ENCODE measurements around the gene EIF4B. TPM values are rescaled to one million over a fixed set of nuclear protein-coding genes. Genes with fewer than 3 reads are reported as not detected.

Gene EIF4B
- total RNA-seq, 1 experiment from 2014 or later: 713 TPM

DNA sequence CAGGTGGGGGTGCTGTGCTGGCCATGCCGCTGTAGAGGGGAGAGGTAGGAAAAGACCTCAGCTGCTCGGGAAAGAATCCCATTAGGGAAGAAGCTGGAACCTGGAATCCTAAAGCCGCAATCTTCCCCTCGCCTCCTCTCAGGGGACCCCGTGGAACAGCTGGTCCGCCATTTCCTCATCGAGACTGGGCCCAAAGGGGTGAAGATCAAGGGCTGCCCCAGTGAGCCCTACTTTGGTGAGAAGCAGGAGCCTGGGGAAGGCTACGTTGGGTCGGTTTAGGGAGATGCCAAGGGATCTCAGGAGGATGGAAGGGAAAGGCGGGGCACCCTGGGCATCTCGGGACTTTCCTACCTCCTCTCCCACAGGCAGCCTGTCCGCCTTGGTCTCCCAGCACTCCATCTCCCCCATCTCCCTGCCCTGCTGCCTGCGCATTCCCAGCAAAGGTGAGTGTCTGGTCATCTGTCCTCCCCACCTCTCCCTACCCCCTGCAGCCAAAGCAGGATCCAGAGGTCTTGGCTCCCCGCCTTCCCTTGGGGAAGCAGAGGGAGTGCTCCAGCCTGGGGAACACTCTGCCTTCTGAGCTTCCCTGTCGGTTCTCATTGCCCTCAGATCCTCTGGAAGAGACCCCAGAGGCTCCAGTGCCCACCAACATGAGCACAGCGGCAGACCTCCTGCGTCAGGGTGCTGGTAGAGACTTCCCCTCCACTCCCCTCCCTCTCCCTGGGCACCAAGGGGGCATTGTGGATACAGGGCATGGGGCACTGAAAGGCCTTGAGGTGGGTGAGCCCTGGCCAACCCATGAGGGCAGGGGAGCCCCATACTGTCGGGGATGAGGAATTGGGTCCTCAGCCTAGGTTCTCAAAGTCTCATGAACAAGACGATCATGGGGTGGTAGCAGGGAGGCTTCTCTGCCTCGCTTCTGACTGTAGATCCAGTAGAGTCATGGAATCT, 56.0 kb downstream of the EIF4B start:
- Mint-ChIP-seq H3K27ac (no peak overlapping the region; a peak in 1 of 7 replicates), H3K36me3 (ENCODE audit: insufficient read depth in 1 of 3, low read depth in 3 of 3) (peaks cover 2 to 8% (median 4%) of the 10 kb centered on the region in 3 experiments; a peak in 4 of 7 replicates), H3K4me3 (no peak overlapping the region), H3K27me3 (ENCODE audit: low read depth) (peaks cover 39% of the 10 kb centered on the region), H3K4me1 (peaks cover 8 to 12% of the 10 kb centered on the region in 2 experiments), H3K9me3 (no peaks in the 10 kb centered on the region)
- no peak overlapping the region for H2BK120ac ChIP-seq (ENCODE audit: low read depth, low read length, poor library complexity, severe bottlenecking)
- H2BK12ac ChIP-seq (ENCODE audit: insufficient read length, low read depth, low read length): no peak overlapping the region
- H3K23me2 ChIP-seq (ENCODE audit: insufficient read length, low read depth, low read length, poor library complexity, severe bottlenecking): no peaks in the 10 kb centered on the region
- H3K27me3 ChIP-seq (ENCODE audit: insufficient read depth, low read length): peaks cover 2% of the 10 kb centered on the region; the same call in 1 of the 2 replicates
- no peak overlapping the region for H2BK20ac ChIP-seq (ENCODE audit: low read depth, low read length, poor library complexity, severe bottlenecking)
- no peak overlapping the region for H3K18ac ChIP-seq (ENCODE audit: insufficient read length, low read depth, low read length)
- H3K23ac ChIP-seq (ENCODE audit: insufficient read length, low read depth, low read length): no peak overlapping the region
- H3K79me1 ChIP-seq (ENCODE audit: insufficient read depth, low read depth, low read length, poor library complexity, severe bottlenecking): no peaks in the 10 kb centered on the region
- H3K9me3 ChIP-seq (ENCODE audit: control insufficient read depth, low read depth, low read length): no peaks in the 10 kb centered on the region
- WGBS (ENCODE audit: extremely low coverage, insufficient read length, low lambda C conversion rate): no CpG with 5 or more reads among the region's 20 CpGs
- H4K20me1 ChIP-seq (ENCODE audit: control insufficient read depth, insufficient read depth, insufficient read length): no peaks in the 10 kb centered on the region
- no peak overlapping the region for H3K4ac ChIP-seq (ENCODE audit: low read depth, low read length)
- no peak overlapping the region for H4K8ac ChIP-seq (replicated peaks; ENCODE audit: insufficient read length, low read depth, low read length)
- no peak overlapping the region for H3K14ac ChIP-seq (ENCODE audit: insufficient read depth, low read length)
- H2BK5ac ChIP-seq (ENCODE audit: insufficient read length, low read length): no peak overlapping the region
- no peak overlapping the region for H3K56ac ChIP-seq (ENCODE audit: insufficient read length, low read depth, low read length)
- H3K4me1 ChIP-seq (ENCODE audit: insufficient read depth, low read length): no peaks in the 10 kb centered on the region
- H4K91ac ChIP-seq (ENCODE audit: insufficient read length, low read depth, low read length): no peak overlapping the region
- no peak overlapping the region for H3K27ac ChIP-seq (ENCODE audit: insufficient read length, low read depth, low read length)
- H3K9ac ChIP-seq (ENCODE audit: extremely low read depth, insufficient read length, low read length): no peak overlapping the region
- H2BK15ac ChIP-seq (ENCODE audit: low read depth, low read length): no peak overlapping the region
- H2AK5ac ChIP-seq (ENCODE audit: insufficient read length, low read length): no peak overlapping the region
- no peak overlapping the region for H4K5ac ChIP-seq (ENCODE audit: insufficient read length, low read depth, low read length)
- no peak overlapping the region for H2AFZ ChIP-seq (ENCODE audit: low read length)
- DNase-seq: no peak
- TF ChIP-seq, protein P1, sequence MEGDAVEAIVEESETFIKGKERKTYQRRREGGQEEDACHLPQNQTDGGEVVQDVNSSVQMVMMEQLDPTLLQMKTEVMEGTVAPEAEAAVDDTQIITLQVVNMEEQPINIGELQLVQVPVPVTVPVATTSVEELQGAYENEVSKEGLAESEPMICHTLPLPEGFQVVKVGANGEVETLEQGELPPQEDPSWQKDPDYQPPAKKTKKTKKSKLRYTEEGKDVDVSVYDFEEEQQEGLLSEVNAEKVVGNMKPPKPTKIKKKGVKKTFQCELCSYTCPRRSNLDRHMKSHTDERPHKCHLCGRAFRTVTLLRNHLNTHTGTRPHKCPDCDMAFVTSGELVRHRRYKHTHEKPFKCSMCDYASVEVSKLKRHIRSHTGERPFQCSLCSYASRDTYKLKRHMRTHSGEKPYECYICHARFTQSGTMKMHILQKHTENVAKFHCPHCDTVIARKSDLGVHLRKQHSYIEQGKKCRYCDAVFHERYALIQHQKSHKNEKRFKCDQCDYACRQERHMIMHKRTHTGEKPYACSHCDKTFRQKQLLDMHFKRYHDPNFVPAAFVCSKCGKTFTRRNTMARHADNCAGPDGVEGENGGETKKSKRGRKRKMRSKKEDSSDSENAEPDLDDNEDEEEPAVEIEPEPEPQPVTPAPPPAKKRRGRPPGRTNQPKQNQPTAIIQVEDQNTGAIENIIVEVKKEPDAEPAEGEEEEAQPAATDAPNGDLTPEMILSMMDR (conservative IDR thresholded peaks at IDR 0.05): no peak
- H3K4me2 ChIP-seq (ENCODE audit: insufficient read depth, insufficient read length, low read length): no peak overlapping the region
- no peaks in the 10 kb centered on the region for H3K79me2 ChIP-seq (ENCODE audit: insufficient read depth, low read length)
- H3T11ph ChIP-seq (ENCODE audit: low read length): no peak overlapping the region
